ENCODE measurements around the gene MYOC.

- TF ChIP-seq CTCF (IDR thresholded peaks at IDR 0.05) (no peak), POLR2AphosphoS5 (IDR thresholded peaks at IDR 0.05) (no peak), POLR2A (IDR thresholded peaks at IDR 0.05) (no peak)
These were observed 47.0 kb upstream of the MYOC start for GRCh38 chr1:171699531-171699930.
